HCEC 1CT (cell line): ENCODE results near the gene NPPC.
A peak's percentile ranks its signal among the peaks of the same experiment; 100 is the strongest.
"Not testable (repeated sequence)": the region's sequence is repeated elsewhere in the genome, so short reads cannot be mapped to it uniquely, and the experiment has no call there.

Source experiments
- DNase-seq: peaks from one replicate; pipeline ENCODE4 v3.0.0-alpha.2; 2017

Gene NPPC, protein sequence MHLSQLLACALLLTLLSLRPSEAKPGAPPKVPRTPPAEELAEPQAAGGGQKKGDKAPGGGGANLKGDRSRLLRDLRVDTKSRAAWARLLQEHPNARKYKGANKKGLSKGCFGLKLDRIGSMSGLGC

DNA sequence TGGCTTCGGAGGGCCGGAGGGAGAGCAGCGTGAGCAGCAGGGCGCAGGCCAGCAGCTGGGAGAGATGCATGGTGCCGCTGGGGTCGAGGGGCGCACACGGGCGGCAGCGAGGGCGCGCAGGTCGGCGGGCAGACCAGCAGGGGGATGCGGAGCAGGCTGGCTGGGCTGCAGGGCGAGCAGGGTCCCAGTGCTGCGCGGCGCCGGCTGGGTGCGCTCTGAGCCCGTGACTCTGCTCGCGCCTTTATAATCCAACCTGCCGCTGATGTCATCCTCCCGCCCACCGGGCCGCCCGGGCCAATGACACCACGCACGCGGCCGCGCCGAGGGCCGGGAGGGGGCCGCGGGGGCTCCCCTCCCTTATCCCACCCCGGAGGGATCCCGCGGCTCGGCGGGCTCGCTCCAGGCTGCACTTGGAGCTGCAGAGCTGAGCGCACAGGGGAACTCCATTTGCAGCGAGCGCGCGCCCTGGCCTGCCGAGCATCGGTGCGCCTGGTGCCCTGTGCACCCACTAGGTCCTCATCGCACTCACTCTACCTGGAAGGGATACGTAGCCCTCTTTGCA lies at the start of gene NPPC:
TSS of gene NPPC (minus strand) at position 217 of the 562 bp plus-strand sequence. CDS start at position 70, 147 bp downstream.
- peak; percentile 15 for DNase-seq

DNA sequence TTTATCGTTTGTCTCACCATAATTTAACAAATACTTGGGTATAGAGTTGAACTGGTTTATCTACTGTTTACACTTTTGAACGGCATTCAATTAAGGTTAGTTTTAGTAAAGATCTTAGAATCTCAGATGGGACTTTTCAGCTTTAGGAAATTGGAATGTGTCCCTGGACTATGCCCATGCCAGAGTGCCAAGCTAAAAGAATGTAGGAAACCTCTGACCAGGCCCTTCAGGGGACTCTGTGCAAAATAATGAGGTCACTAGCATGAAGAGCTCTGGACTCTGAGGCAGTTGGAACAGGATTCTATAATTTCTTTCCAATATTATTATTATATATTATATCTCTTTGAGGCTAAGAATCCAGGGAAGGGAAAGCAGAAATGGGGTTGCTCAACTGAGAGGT lies 48.8 kb upstream of the NPPC start:
- DNase-seq, result no peak

DNA sequence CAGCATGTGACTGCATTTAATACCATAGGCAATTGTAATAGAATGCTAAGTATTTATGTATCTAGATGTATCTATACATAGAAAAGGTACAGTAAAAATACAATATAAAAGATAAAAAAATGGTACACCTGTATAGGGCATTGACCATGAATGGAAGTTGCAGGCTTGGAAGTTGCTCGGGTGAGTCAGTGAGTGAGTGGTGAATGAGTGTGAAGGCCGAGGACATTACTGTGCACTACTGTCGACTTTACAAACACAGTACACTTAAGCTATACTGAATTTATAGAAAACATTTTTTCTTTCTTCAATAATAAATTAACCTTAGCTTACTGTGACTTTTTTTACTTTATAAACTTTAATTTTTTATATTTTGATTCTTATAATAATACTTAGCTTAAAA lies 44.3 kb upstream of the NPPC start:
- peak; percentile 51 for DNase-seq

GRCh38 chr2:231968820-231969219 lies 42.6 kb upstream of the NPPC start:
- DNase-seq, result no peak

DNA sequence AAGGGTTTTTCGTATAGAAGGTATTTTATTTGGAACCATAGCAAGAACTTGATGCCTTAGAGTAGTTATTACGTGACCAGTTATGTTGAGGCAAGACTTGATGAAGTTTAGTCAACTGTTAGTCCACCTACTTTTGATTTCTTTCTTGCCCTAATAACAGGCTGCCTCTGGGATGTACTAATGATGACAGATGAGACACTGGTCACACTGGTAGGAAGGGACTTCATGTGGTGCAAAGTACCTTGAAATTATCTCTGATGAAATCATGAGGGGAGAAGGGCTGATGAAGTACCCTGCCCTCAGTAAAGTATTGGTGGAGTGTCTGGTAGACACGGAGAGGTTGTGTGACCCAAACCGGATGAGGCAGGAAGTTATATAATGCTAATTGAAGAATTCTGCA lies 40.7 kb upstream of the NPPC start:
- no peak for DNase-seq

DNA sequence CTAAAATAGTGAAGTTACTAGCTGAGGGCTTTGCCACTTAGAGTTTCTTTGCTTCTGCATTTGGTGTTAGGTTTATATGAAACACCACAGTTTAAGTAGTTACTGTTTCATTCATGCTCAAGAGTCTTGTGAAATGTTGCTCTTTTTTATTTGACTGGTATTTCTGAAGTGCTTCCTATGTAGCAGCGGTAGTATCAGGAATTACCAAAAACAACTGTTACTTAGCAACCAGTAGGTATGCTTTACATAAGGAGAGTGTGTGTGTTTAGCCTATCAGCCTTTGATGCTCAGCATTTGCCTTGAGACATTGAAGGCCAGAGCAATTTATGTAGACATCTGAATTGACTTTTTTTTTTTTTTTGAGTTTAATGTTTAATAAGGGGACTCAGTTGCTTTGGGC lies 38.9 kb upstream of the NPPC start:
- DNase-seq, result no peak

DNA sequence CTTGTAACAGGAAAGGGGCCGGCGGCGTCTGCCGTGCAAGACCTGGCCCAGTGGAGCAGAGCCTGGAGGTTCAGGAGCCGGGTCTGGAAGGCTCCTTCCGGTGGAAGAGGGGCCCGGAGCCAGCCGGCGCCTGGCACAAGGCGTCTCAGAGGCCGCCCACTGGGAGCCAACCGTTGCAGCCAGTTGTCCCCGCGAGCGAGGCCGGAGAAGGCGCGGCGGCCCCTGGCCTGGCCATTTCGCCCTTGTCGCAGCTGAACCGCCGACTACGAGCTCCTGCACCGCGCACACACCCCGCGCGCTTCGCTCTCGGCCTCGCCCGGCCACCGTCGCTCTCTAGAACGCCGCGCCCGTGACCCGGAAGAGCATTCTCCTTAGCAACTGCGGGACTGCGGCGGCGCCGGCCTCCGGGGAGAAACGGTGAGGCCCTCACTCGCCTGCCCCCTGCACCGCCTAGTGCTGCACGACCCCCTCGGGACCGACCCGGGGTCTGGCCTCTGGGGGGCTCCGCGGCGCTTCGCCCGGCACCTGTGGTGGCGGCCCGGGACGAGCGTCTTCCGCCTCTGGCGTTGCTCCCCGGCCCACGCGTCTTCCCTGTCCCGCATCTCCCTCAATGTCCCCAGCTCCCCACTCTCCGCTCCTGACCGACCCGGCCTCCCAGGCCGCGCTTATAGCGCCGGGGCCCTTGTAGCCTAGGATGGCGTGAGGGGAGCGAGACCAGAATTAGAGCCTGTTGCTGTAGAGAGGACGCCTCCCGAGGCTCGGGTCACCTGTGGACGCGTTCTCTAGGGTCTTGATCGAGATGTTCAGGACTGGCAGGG lies 35.4 kb upstream of the NPPC start, which contains the start of gene DIS3L2:
TSS of gene DIS3L2 (plus strand) at position 365 of the 818 bp plus-strand sequence. CDS start 53,215 bp downstream, outside the sequence.
- peak; percentile 85 for DNase-seq

DNA sequence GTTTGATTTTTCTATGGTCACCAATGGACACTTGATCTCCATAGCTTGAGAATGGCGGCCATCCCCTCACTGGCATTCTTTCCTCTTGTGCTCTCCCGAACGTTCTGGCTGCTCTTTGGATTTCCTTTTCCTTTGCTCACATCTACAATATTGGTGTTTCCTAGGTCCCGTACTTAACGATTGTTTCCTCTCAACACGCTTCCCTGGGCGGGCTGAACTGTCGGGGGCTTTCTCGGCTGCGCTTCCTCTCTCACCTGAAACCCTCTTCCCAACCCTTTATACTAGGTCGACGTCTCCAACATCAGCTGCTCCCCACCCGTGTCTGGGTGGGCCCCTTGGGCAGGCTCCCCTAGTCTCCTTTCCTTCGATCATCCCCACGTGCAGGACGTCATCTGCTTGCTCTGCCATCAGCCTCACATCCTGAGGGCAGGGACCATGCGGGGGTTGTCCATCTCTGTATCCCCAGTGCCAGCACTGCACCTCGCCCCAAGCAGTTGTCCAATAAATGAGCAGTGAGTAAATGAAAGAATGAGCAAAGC lies 34.7 kb upstream of the NPPC start:
- DNase-seq, result no peak

GRCh38 chr2:231957913-231958763 lies 31.9 kb upstream of the NPPC start:
- DNase-seq, result no peak

GRCh38 chr2:231955758-231956472 lies 29.7 kb upstream of the NPPC start:
- no peak for DNase-seq

DNA sequence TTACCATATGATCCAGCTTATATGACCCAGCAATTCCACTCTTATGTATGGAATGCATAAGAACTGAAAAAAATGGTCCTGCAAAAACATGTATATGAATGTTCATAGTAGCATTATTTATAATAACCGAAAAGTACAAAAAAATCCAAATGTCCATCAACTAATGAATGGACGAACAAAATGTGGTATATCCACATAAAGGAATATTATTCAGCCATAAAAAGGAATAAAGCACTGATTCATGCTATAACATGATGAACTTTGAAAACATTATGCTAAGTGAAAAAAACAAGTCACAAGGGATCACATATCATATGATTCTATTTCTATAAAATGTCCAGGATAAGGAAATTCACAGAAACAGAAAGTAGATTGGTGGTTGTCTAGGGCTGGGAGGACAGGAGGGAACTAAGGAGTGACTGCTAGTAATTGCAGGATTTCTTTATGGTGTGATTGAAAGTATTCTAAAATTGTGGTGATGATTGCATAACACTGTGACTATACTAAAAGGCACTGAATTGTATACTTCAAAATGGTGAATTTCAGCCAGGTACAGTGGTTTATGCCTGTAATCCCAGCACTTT lies 25.3 kb upstream of the NPPC start:
- no peak for DNase-seq

- DNase-seq, result no peak
Measured at GRCh38 chr2:231947694-231948093, 21.5 kb upstream of the NPPC start.

DNA sequence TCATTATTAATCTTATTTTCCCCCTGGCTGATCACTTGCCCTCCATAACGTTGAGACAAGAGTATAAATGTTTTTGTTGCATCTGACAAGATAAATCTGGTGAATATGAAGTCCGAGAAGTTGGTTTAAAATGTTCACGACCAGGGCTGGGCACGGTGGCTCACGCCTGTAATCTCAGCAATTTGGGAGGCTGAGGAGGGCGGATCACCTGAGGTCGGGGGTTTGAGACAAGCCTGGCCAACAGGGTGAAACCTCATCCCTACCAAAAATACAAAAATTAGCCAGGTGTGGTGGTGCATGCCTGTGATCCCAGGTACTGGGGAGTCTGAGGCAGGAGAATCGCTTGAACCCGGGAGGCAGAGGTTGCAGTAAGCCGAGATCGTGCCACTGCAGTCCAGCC lies 20.9 kb upstream of the NPPC start:
- DNase-seq, result not testable (repeated sequence)

GRCh38 chr2:231946241-231946814 lies 20.1 kb upstream of the NPPC start:
- no peak for DNase-seq

- DNase-seq, result no peak
Measured at GRCh38 chr2:231942180-231942579, 16.0 kb upstream of the NPPC start.

- DNase-seq, result no peak
Measured at GRCh38 chr2:231941673-231942072, 15.5 kb upstream of the NPPC start.

DNA sequence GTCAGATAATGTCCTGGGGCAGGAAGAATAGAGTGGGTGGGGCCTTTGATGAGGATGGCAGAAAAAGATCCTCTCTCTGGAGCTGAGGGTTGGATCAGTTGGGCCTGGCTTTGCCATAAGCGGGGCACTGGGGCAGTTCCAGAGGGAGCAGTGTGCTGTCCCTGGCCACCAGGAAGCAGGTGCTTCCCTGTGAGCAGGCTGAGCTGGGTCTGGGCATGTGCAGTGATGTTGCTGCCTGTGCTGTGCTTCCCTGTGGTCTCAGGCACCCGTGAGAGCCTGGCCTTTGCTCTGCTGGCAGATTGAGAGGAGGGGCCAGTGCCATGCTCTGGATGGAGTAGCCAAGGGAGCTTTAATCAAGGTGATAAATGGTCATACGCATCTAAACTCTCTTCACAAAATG lies 14.6 kb upstream of the NPPC start:
- no peak for DNase-seq

GRCh38 chr2:231939022-231939421 lies 12.8 kb upstream of the NPPC start:
- DNase-seq, result no peak

GRCh38 chr2:231937057-231937456 lies 10.9 kb upstream of the NPPC start:
- no peak for DNase-seq

DNA sequence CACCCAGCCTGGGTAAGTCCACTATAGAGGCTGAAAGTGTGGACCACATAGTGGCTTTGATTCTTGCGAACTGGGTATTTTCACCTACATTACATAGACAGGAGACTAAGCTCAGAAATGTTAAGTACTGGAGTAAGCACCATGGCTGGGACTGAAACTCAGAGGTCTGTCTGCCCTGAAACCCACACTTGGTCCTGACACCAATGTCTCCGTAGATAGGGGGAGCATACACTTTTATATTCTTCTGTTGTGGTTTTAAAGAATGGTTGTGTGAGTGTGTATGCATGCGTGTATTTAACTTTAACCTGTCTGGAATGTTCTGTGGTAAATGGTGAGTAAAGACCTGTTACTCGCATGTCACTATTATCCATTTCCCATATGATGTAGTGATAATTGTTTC lies 10.3 kb upstream of the NPPC start:
- DNase-seq, result no peak

DNA sequence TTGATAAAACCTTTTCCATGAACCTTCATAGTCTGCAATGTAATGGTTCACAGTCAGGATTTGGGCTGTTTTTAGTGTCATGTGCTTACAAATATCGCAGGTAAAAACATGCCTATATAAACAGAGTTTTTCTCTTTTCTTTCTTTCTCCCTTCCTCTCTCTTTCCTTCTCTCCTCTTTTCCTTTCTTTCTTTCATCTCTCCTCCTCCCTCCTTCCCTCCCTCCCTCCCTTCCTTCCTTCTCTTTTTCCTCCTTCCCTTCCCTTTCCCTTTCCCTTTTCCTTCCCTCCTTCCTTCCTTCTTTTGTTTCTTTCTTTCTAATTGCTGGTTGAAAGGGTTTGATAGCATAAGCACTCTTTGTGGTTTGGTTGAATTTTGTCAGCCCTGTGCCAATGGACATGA lies 9.6 kb upstream of the NPPC start:
- no peak for DNase-seq

GRCh38 chr2:231935207-231935524 lies 9.0 kb upstream of the NPPC start:
- no peak for DNase-seq
